K562 (cell line): ENCODE results near the gene DNAJC15.

Experiments used
- E2F3 ChIP-seq: fragments of 250-450 bp; sonication (Bioruptor Pico); IDR thresholded peaks from 2 replicates; pipeline ENCODE4 v1.4.0; 2020; ENCODE audit warnings: mild to moderate bottlenecking
- EP300 ChIP-seq: IDR thresholded peaks from 2 replicates; pipeline ENCODE4 v1.6.1; 2012; ENCODE audit warnings: low read length, improper control_type of control experiment
- EZH2 ChIP-seq: IDR thresholded peaks from 2 replicates; pipeline ENCODE4 v1.6.1; 2012; ENCODE audit warnings: low read depth, mild to moderate bottlenecking, inconsistent platforms, low read length, borderline replicate concordance
- GMEB1 ChIP-seq: fragments of 250-450 bp; sonication (Bioruptor Pico); IDR thresholded peaks from 2 replicates; pipeline ENCODE4 v1.4.0; 2020; ENCODE audit warnings: mild to moderate bottlenecking
- MTA3 ChIP-seq: fragments of 450-650 bp; formaldehyde crosslinking; IDR thresholded peaks from 2 replicates; pipeline ENCODE4 v1.6.1; 2017; ENCODE audit warnings: mild to moderate bottlenecking, borderline replicate concordance
- MYC ChIP-seq, 2 experiments: fragments of 250-450 bp in 1 of 2; sonication (Bioruptor Pico) in 1 of 2; IDR thresholded peaks; 2 replicates each; pipeline versions ENCODE4 v1.5.1 to v1.6.1; 2012 to 2021; ENCODE audit warnings: low read depth in 2 of 2, borderline replicate concordance in 1 of 2, improper control_type of control experiment in 1 of 2, low read length in 1 of 2, mild to moderate bottlenecking in 1 of 2, moderate library complexity in 1 of 2
- POLR2AphosphoS5 ChIP-seq: IDR thresholded peaks from 2 replicates; pipeline ENCODE4 v1.6.1; 2011; ENCODE audit warnings: mild to moderate bottlenecking, low read depth, low read length, moderate library complexity; ENCODE audit not compliant: control insufficient read depth, insufficient read depth
- REST ChIP-seq, 2 experiments: fragments of 450-650 bp; formaldehyde crosslinking in 1 of 2; IDR thresholded peaks; 2 replicates each; pipeline versions ENCODE4 v1.4.0 to v1.6.1; 2014 to 2020; ENCODE audit warnings: mild to moderate bottlenecking in 2 of 2, borderline replicate concordance in 1 of 2, low read depth in 1 of 2
- SRF ChIP-seq, 2 experiments: fragments of 250-450, 450-650 bp in 1 of 2; sonication (Bioruptor Pico) in 1 of 2; sonication (generic) in 1 of 2; formaldehyde crosslinking; IDR thresholded peaks; 2 replicates each; pipeline versions ENCODE4 v1.5.0 to v1.5.1; 2020 to 2022; ENCODE audit warnings: mild to moderate bottlenecking in 1 of 2, missing genetic modification reagents in 1 of 2
- TFAM ChIP-seq: fragments of 250-450 bp; sonication (Bioruptor Pico); conservative IDR thresholded peaks from 2 replicates; pipeline ENCODE4 v1.5.0; 2021; ENCODE audit warnings: mild to moderate bottlenecking, moderate library complexity
- USF1 ChIP-seq: sonication (generic); formaldehyde crosslinking; IDR thresholded peaks from 2 replicates; pipeline ENCODE4 v1.9.0; 2022; ENCODE audit warnings: mild to moderate bottlenecking, missing genetic modification reagents
- TF ChIP-seq, protein P1 (sequence below): fragments of 450-650 bp; formaldehyde crosslinking; IDR thresholded peaks from 2 replicates; pipeline ENCODE4 v1.4.0; 2020; ENCODE audit warnings: mild to moderate bottlenecking, mixed read lengths
- TF ChIP-seq, protein P2 (sequence below): sonication (generic); formaldehyde crosslinking; IDR thresholded peaks from 2 replicates; pipeline ENCODE4 v1.8.1; 2022; ENCODE audit warnings: missing genetic modification reagents
- TF ChIP-seq, protein P3 (sequence below): fragments of 450-650 bp; formaldehyde crosslinking; IDR thresholded peaks from 2 replicates; pipeline ENCODE4 v1.4.0; 2020; ENCODE audit warnings: mild to moderate bottlenecking

- TF ChIP-seq SRF (CRISPR knock-in tag; IDR thresholded peaks at IDR 0.05) (no peak), EP300 (no peak), EZH2 (no peak), USF1 (CRISPR knock-in tag) (no peak), POLR2AphosphoS5 (no peak), REST (IDR thresholded peaks at IDR 0.05; ENCODE audit: borderline replicate concordance) (no peak), REST (CRISPR knock-in tag; IDR thresholded peaks at IDR 0.05; ENCODE audit: low read depth) (no peak), E2F3 (CRISPR knock-in tag) (no peak), TFAM (CRISPR knock-in tag) (no peak), GMEB1 (no peak), MYC (IDR thresholded peaks at IDR 0.05; ENCODE audit: low read depth, low read length) (no peak), MYC (CRISPR knock-in tag; IDR thresholded peaks at IDR 0.05; ENCODE audit: borderline replicate concordance, low read depth) (no peak), MTA3 (no peak)
- TF ChIP-seq, protein P1, sequence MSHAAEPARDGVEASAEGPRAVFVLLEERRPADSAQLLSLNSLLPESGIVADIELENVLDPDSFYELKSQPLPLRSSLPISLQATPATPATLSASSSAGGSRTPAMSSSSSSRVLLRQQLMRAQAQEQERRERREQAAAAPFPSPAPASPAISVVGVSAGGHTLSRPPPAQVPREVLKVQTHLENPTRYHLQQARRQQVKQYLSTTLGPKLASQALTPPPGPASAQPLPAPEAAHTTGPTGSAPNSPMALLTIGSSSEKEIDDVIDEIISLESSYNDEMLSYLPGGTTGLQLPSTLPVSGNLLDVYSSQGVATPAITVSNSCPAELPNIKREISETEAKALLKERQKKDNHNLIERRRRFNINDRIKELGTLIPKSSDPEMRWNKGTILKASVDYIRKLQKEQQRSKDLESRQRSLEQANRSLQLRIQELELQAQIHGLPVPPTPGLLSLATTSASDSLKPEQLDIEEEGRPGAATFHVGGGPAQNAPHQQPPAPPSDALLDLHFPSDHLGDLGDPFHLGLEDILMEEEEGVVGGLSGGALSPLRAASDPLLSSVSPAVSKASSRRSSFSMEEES (CRISPR knock-in tag) = no peak
- TF ChIP-seq, protein P2, sequence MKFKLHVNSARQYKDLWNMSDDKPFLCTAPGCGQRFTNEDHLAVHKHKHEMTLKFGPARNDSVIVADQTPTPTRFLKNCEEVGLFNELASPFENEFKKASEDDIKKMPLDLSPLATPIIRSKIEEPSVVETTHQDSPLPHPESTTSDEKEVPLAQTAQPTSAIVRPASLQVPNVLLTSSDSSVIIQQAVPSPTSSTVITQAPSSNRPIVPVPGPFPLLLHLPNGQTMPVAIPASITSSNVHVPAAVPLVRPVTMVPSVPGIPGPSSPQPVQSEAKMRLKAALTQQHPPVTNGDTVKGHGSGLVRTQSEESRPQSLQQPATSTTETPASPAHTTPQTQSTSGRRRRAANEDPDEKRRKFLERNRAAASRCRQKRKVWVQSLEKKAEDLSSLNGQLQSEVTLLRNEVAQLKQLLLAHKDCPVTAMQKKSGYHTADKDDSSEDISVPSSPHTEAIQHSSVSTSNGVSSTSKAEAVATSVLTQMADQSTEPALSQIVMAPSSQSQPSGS (CRISPR knock-in tag) = no peak
- TF ChIP-seq, protein P3, sequence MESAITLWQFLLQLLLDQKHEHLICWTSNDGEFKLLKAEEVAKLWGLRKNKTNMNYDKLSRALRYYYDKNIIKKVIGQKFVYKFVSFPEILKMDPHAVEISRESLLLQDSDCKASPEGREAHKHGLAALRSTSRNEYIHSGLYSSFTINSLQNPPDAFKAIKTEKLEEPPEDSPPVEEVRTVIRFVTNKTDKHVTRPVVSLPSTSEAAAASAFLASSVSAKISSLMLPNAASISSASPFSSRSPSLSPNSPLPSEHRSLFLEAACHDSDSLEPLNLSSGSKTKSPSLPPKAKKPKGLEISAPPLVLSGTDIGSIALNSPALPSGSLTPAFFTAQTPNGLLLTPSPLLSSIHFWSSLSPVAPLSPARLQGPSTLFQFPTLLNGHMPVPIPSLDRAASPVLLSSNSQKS = no peak
Observed at GRCh38 chr13:42976066-42976465, 47.3 kb upstream of the DNAJC15 start.
